GM13976 (cell line): ENCODE measurements around the gene SLC41A2.

Source experiments
- DNase-seq: peaks from one replicate; pipeline ENCODE4 v3.0.0; 2012; ENCODE audit warnings: low spot score
- in situ Hi-C: fragments of 300-500 bp; cut with MboI; formaldehyde crosslinking; loops from one replicate; pipeline ENCODE4 v1.12.0; 2022; ENCODE audit warnings: low sequenced_read_pairs, mixed read lengths, inconsistent platforms; ENCODE audit not compliant: unreplicated experiment
- TF ChIP-seq, protein P1 (sequence below): IDR thresholded peaks from 2 replicates; pipeline ENCODE4 v1.5.1; 2012; ENCODE audit warnings: borderline replicate concordance, mild to moderate bottlenecking; ENCODE audit not compliant: insufficient read depth; ENCODE audit errors: extremely low read depth, missing control alignments, control extremely low read depth

SLC41A2 gene

DNA sequence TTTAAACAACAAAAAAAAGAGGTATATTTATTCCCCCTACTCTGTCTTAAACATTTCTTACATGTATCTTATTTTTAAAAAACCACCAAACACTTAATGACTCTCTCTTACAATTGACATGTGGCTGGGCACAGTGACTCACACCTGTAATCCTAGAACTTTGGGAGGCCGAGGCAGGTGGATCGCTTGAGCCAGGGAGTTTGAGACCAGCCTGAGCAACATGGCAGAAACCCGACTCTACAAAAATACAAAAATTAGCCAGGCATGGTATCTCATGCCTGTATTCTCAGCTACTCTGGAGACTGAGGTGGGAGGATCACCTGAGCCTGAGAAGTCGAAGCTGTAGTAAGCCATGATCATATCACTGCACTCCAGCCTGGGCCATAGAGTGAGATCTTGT, 16.0 kb downstream of the SLC41A2 start:
- in situ Hi-C loops: no loop called here
- DNase-seq: no peak
- TF ChIP-seq, protein P1, sequence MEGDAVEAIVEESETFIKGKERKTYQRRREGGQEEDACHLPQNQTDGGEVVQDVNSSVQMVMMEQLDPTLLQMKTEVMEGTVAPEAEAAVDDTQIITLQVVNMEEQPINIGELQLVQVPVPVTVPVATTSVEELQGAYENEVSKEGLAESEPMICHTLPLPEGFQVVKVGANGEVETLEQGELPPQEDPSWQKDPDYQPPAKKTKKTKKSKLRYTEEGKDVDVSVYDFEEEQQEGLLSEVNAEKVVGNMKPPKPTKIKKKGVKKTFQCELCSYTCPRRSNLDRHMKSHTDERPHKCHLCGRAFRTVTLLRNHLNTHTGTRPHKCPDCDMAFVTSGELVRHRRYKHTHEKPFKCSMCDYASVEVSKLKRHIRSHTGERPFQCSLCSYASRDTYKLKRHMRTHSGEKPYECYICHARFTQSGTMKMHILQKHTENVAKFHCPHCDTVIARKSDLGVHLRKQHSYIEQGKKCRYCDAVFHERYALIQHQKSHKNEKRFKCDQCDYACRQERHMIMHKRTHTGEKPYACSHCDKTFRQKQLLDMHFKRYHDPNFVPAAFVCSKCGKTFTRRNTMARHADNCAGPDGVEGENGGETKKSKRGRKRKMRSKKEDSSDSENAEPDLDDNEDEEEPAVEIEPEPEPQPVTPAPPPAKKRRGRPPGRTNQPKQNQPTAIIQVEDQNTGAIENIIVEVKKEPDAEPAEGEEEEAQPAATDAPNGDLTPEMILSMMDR: no peak

DNA sequence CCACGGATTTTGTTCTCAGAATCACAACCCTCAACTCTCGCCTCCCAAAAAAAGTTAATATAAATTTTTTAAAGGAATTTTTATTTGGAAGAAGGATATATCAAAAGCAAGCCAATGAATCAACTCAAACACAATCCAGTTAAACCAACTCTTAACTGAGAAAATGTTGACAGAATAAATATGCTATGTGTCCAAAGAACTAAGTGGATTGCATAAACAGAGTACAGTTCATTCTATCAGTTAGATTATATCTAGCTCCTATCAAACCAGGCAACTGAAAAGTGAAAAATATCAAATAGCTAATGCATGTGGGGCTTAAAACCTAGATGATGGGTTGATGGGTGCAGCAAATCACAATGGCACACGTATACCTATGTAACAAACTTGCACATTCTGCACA, 16.6 kb downstream of the SLC41A2 start:
- TF ChIP-seq, protein P1: no peak
- in situ Hi-C loops: no loop called here
- no peak for DNase-seq

DNA sequence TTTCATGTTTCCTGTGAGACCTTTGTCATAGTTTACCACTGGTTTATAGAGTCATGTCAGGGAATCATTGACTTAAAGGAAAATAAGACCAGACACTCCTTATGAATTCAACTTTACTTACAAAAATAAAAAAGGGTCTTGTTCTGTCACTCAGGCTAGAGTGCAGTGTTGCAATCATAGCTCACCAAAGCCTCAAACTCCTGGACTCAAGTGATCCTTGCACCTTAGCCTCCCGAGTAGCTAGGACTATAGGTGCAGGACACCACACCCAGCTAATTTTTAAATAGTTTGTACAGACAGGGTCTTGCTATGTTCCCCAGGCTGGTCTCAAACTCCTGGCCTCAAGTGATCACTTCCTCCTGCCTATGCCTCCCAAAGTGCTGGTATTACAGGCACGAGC, 19.0 kb downstream of the SLC41A2 start:
- DNase-seq: no peak
- in situ Hi-C loops: no loop called here
- TF ChIP-seq, protein P1: no peak

DNA sequence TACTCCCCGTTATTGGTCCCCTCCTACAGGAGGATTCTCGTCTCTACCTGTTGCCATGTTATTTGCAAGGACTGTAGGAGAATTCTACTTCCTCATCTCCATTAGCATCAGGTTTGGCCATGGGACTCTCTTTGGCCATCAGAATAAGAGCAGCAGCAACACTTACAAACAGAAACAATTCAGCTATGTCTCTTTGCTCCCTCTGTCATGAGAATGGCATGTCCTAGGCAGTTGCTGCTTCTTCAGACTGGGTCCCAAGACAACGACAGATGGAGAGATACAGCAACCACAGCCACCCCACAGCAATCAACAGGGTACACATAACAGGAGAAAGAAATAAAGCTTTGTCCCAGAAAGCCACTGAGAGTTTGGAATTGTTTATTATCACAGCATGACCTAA, 19.7 kb downstream of the SLC41A2 start:
- in situ Hi-C loops: no loop called here
- DNase-seq: no peak
- TF ChIP-seq, protein P1: no peak

DNA sequence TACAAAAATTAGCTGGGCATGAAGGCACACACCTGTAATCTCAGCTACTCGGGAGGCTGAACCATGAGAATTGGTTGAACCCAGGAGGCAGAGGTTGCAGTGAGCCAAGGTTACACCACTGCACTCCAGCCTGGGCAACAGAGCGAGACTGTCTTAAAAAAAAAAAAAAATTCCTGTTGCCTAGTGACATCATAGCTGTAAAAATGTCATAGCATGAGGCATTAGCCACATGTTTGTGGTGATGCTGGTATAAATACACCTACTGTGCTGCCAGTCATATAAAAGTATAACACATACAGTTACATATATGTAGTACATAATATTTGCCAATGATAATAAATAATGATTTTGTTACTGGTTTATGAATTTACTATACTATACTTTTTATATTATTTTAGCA, 22.2 kb downstream of the SLC41A2 start:
- TF ChIP-seq, protein P1: no peak
- in situ Hi-C loops: no loop called here
- no peak for DNase-seq

DNA sequence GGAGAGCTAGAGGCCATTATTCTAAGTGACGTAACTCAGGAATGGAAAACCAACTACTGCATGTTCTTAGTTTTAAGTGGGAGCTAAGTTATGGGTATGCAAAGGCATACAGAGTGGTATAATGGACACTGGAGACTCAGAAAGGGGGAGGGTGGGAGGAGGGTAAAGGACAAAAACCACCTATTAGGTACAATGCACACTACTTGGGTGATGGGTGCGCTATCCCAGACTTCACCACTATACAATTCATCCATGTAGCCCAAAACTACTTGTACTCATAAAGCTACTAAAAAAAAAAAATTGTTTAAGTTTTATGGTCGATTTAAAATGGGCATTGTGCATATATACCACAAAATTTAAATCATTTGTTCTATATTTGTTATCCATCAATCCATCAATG, 24.3 kb downstream of the SLC41A2 start:
- in situ Hi-C loops: no loop called here
- TF ChIP-seq, protein P1: no peak
- no peak for DNase-seq

DNA sequence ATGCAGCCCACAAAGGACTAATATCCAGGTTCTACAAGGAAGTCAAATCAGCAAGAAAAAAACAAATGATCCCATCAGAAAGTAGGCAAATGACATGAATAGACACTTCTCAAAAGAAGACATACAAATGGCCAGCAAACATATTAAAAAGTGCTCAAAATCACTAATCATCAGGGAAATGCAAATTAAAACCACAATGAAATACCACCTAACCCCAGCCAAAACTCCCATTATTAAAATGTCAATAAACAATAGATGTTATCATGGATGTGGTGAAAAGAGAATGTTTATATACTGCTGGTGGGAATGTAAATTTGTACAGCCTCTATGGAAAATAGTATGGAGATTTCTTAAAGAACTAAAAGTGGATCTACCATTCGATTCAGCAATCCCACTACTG, 25.0 kb downstream of the SLC41A2 start:
- TF ChIP-seq, protein P1: no peak
- no peak for DNase-seq
- in situ Hi-C loops: no loop called here
